Neutrophil (primary cell): ENCODE measurements around the gene NDUFB5.
A peak's percentile ranks its signal among the peaks of the same experiment; 100 is the strongest.

Source experiments
- H3K27ac ChIP-seq: fragments of 200-600 bp; sonication (generic); 2 replicates; pipeline ENCODE4 v1.5.1; 2016; ENCODE audit warnings: mild to moderate bottlenecking, moderate library complexity
- H3K27me3 ChIP-seq: fragments of 200-600 bp; sonication (generic); 2 replicates; pipeline ENCODE4 v1.6.0; 2016; ENCODE audit warnings: mild to moderate bottlenecking
- H3K36me3 ChIP-seq: fragments of 200-600 bp; sonication (generic); 2 replicates; pipeline ENCODE4 v1.5.1; 2017
- H3K4me1 ChIP-seq, 2 experiments: fragments of 200-600 bp in 1 of 2; sonication (generic) in 1 of 2; 1 replicate in 1 of 2; 2 replicates in 1 of 2; pipeline versions ENCODE4 v1.5.1 to v1.6.1; 2013 to 2016; ENCODE audit warnings: low read depth in 1 of 2, low read length in 1 of 2, mild to moderate bottlenecking in 1 of 2, moderate library complexity in 1 of 2; ENCODE audit not compliant: control insufficient read depth in 1 of 2, insufficient read depth in 1 of 2
- H3K4me3 ChIP-seq, 2 experiments: fragments of 200-600 bp in 1 of 2; sonication (generic) in 1 of 2; 1 replicate in 1 of 2; 2 replicates in 1 of 2; pipeline ENCODE4 v1.5.1; 2013 to 2016; ENCODE audit warnings: low read depth in 1 of 2, low read length in 1 of 2, mild to moderate bottlenecking in 1 of 2, moderate library complexity in 1 of 2
- H3K9me3 ChIP-seq: fragments of 200-600 bp; sonication (generic); 2 replicates; pipeline ENCODE4 v1.5.1; 2016
- TF ChIP-seq, protein P1 (sequence below): fragments of 200-600 bp; sonication (generic); IDR thresholded peaks from 2 replicates; pipeline ENCODE4 v1.5.1; 2016; ENCODE audit warnings: antibody characterized with exemption

The NDUFB5 gene

DNA sequence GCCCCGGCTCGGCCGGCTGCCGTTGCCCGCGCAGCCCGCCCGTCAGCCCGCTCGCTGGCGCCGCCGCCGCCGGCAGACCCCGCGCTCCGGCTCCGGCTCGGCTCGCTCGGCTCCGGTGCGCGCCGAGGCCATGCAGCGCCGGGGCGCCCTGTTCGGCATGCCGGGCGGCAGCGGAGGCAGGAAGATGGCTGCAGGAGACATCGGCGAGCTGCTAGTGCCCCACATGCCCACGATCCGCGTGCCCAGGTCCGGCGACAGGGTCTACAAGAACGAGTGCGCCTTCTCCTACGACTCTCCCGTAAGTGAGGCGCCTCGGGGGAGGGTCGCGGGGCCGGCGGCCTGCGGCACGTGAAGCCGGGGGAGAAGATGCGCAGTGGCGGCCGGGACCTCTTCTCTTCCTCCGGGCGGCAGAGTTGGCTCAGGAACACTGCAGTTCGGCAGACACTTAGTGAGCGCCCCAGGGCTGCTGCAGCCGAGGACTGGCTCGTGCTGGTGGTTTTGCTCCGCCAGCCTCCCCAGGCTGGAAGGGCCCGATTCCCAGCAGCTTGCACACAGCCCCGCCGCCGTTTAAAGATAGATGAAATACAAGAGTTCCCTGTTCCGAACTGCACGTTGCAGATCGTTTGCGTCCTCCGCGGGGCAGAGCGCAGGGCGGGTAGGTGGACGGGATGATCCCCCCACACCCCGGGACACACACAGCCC lies 48.7 kb downstream of the NDUFB5 start:
- H3K36me3 ChIP-seq, result no peaks in the 10 kb centered on the region

DNA sequence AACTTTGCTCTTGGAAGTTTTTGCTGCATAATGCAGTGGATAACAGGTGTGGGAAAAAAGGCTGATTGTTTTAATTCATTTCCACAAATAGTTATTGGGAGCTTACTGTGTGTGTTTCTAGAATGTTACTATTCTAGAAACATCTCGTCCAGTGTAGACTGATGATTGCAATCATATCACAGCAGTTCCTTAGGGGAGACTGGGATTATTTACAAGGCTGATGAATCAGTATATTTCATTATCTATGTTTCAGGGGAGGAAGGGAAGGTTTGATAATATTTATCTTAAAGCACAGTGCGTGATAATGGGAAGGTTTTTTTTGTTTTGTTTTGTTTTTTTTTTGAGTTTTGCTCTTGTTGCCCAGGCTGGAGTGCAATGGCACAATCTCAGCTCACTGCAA lies 50.6 kb downstream of the NDUFB5 start:
- Histone ChIP-seq H3K4me3 (no peak overlapping the region), H3K27me3 (peaks cover 57% of the 10 kb centered on the region), H3K36me3 (no peaks in the 10 kb centered on the region), H3K9me3 (no peaks in the 10 kb centered on the region), H3K4me1 (peaks cover 18 to 20% of the 10 kb centered on the region in 2 experiments), H3K27ac (no peak overlapping the region)
- TF ChIP-seq, protein P1, sequence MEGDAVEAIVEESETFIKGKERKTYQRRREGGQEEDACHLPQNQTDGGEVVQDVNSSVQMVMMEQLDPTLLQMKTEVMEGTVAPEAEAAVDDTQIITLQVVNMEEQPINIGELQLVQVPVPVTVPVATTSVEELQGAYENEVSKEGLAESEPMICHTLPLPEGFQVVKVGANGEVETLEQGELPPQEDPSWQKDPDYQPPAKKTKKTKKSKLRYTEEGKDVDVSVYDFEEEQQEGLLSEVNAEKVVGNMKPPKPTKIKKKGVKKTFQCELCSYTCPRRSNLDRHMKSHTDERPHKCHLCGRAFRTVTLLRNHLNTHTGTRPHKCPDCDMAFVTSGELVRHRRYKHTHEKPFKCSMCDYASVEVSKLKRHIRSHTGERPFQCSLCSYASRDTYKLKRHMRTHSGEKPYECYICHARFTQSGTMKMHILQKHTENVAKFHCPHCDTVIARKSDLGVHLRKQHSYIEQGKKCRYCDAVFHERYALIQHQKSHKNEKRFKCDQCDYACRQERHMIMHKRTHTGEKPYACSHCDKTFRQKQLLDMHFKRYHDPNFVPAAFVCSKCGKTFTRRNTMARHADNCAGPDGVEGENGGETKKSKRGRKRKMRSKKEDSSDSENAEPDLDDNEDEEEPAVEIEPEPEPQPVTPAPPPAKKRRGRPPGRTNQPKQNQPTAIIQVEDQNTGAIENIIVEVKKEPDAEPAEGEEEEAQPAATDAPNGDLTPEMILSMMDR, result no peak

More for the DNA sequence above, 48.7 kb downstream of the NDUFB5 start:
- H3K4me1 ChIP-seq, result peaks cover 18 to 20% of the 10 kb centered on the region in 2 experiments
- peaks cover 60% of the 10 kb centered on the region for H3K27me3 ChIP-seq
- TF ChIP-seq, protein P1, result no peak
- no peaks in the 10 kb centered on the region for H3K9me3 ChIP-seq
- peak overlapping the region; percentile 46 to 59 for H3K4me3 ChIP-seq
- H3K27ac ChIP-seq, result no peak overlapping the region

GRCh38 chr3:179658606-179659005 lies 54.0 kb downstream of the NDUFB5 start:
- no peaks in the 10 kb centered on the region for H3K36me3 ChIP-seq
- TF ChIP-seq, protein P1, result no peak

GRCh38 chr3:179660872-179661271 lies 56.3 kb downstream of the NDUFB5 start:
- H3K27me3 ChIP-seq, result peaks cover under 1% of the 10 kb centered on the region

More at GRCh38 chr3:179658606-179659005, 54.0 kb downstream of the NDUFB5 start:
- H3K27ac ChIP-seq, result no peak overlapping the region
- H3K4me3 ChIP-seq, result no peak overlapping the region
- peaks cover 6 to 7% of the 10 kb centered on the region in 2 experiments for H3K4me1 ChIP-seq
- H3K27me3 ChIP-seq, result peaks cover 24% of the 10 kb centered on the region
- no peaks in the 10 kb centered on the region for H3K9me3 ChIP-seq

DNA sequence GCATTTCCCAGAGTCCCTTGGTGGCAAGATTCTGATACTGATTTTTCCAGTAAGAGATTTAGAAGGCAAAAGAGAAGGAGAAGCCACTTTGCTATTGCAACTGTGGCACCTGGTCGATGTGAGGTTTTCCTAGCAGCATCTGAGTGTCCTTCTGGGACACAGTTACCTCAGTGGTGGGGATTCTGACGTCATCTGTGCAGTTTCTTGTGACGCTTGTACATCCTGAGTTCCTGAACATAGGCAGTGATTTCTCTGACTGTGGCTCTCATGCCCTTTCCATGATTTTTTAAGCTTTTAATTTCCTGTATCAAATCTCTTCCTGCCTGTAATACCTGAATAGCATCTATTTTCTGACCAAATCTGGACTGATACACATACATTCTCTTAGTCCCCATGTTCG lies 57.2 kb downstream of the NDUFB5 start:
- Histone ChIP-seq H3K4me3 (no peak overlapping the region), H3K4me1 (no peaks in the 10 kb centered on the region), H3K27ac (no peak overlapping the region), H3K9me3 (no peaks in the 10 kb centered on the region), H3K36me3 (no peaks in the 10 kb centered on the region), H3K27me3 (no peaks in the 10 kb centered on the region)
- TF ChIP-seq, protein P1, result no peak

More at GRCh38 chr3:179660872-179661271, 56.3 kb downstream of the NDUFB5 start:
- Histone ChIP-seq H3K4me1 (no peaks in the 10 kb centered on the region), H3K27ac (no peak overlapping the region), H3K4me3 (no peak overlapping the region), H3K9me3 (no peaks in the 10 kb centered on the region), H3K36me3 (no peaks in the 10 kb centered on the region)
- TF ChIP-seq, protein P1, result no peak
